ENCODE results near the gene ANGPT4. TPM values are rescaled to one million over a fixed set of nuclear protein-coding genes. Genes with fewer than 3 reads are reported as not detected.

Gene ANGPT4
- total RNA-seq, 4 donors from 2014 or later = 0.27 TPM; not detected in 3

- Histone ChIP-seq H3K4me1 (peaks cover 0 to 24% (median 0%) of the 10 kb centered on the region in 4 donors), H3K27ac (no peak overlapping the region), H3K9me3 (no peaks in the 10 kb centered on the region), H3K36me3 (no peaks in the 10 kb centered on the region), H3K27me3 (no peaks in the 10 kb centered on the region), H3K4me3 (no peak overlapping the region)
- peak in 2 of 3 donors; percentile 9 to 35 for DNase-seq
- TF ChIP-seq CTCF (IDR thresholded peaks at IDR 0.05) (no peak), POLR2A (IDR thresholded peaks at IDR 0.05) (no peak)
Observed at GRCh38 chr20:825710-826421, 90.3 kb downstream of the ANGPT4 start.

GRCh38 chr20:824916-825315 lies 91.2 kb downstream of the ANGPT4 start:
- peaks cover 0 to 24% (median 0%) of the 10 kb centered on the region in 4 donors for H3K4me1 ChIP-seq
- peak in 1 of 3 donors; percentile 40 for DNase-seq
- H3K4me3 ChIP-seq = no peak overlapping the region
- no peaks in the 10 kb centered on the region for H3K9me3 ChIP-seq
- no peaks in the 10 kb centered on the region for H3K36me3 ChIP-seq
- TF ChIP-seq CTCF (IDR thresholded peaks at IDR 0.05) (no peak), POLR2A (IDR thresholded peaks at IDR 0.05) (no peak)
- H3K27me3 ChIP-seq = no peaks in the 10 kb centered on the region
- no peak overlapping the region for H3K27ac ChIP-seq

- Histone ChIP-seq H3K36me3 (no peaks in the 10 kb centered on the region), H3K27me3 (no peaks in the 10 kb centered on the region), H3K27ac (no peak overlapping the region), H3K4me3 (no peak overlapping the region), H3K9me3 (no peaks in the 10 kb centered on the region), H3K4me1 (peaks cover 0 to 24% (median 0%) of the 10 kb centered on the region in 4 donors)
- TF ChIP-seq POLR2A (IDR thresholded peaks at IDR 0.05) = no peak
- no peak for TF ChIP-seq CTCF (IDR thresholded peaks at IDR 0.05)
- DNase-seq = peak in 1 of 3 donors; percentile 26
Observed at GRCh38 chr20:824490-824889, 91.6 kb downstream of the ANGPT4 start.

GRCh38 chr20:823574-823902 lies 92.6 kb downstream of the ANGPT4 start:
- Histone ChIP-seq H3K4me1 (peaks cover 0 to 26% (median 0%) of the 10 kb centered on the region in 4 donors), H3K27ac (peak overlapping the region in 1 of 4 donors; percentile 53), H3K4me3 (no peak overlapping the region), H3K27me3 (no peaks in the 10 kb centered on the region), H3K36me3 (no peaks in the 10 kb centered on the region), H3K9me3 (no peaks in the 10 kb centered on the region)
- DNase-seq = no peak
- TF ChIP-seq CTCF (IDR thresholded peaks at IDR 0.05) = no peak
- no peak for TF ChIP-seq POLR2A (IDR thresholded peaks at IDR 0.05)

- H3K4me3 ChIP-seq = no peak overlapping the region
- peaks cover 0 to 19% (median 0%) of the 10 kb centered on the region in 4 donors for H3K4me1 ChIP-seq
- peak overlapping the region in 1 of 4 donors; percentile 53 for H3K27ac ChIP-seq
- DNase-seq = peak; percentile 12 to 60 (median 57)
- H3K9me3 ChIP-seq = no peaks in the 10 kb centered on the region
- no peak for TF ChIP-seq CTCF (IDR thresholded peaks at IDR 0.05)
- no peak for TF ChIP-seq POLR2A (IDR thresholded peaks at IDR 0.05)
- no peaks in the 10 kb centered on the region for H3K36me3 ChIP-seq
- no peaks in the 10 kb centered on the region for H3K27me3 ChIP-seq
Observed at GRCh38 chr20:822651-823573, 93.2 kb downstream of the ANGPT4 start.
